GM18868 (cell line): ENCODE results near the gene PLCB4.
"Not testable (repeated sequence)": the region's sequence is repeated elsewhere in the genome, so short reads cannot be mapped to it uniquely, and the experiment has no call there.

ENCODE experiments used
- ATAC-seq: cut with Tn5 transposase; IDR thresholded peaks from one replicate; pipeline ENCODE4 v1.9.1; 2021; ENCODE audit warnings: mild to moderate bottlenecking, moderate library complexity; ENCODE audit not compliant: unreplicated experiment

The PLCB4 gene

DNA sequence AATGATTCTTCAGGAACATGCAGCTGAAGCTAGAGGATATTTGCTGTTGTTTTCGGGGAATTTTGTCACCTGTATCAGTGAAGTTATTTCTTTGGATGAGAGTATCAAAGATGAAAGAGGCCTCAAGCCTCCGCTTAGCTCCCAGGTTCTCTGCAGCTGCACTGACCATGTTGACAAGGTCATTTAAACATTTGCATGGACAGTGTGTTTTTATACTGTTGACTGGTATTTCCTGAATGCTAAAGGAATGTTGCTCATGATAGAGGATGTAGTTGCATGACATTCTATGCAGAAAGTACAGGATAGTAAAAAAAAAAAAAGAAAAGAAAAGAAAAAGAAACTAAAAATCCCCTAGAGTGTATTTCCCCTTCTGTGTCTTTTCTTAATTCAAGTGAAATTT is 279.9 kb downstream of the PLCB4 start:
- ATAC-seq, result no peak

- no peak for ATAC-seq
Measured at GRCh38 chr20:9349249-9349648, 280.4 kb downstream of the PLCB4 start.

DNA sequence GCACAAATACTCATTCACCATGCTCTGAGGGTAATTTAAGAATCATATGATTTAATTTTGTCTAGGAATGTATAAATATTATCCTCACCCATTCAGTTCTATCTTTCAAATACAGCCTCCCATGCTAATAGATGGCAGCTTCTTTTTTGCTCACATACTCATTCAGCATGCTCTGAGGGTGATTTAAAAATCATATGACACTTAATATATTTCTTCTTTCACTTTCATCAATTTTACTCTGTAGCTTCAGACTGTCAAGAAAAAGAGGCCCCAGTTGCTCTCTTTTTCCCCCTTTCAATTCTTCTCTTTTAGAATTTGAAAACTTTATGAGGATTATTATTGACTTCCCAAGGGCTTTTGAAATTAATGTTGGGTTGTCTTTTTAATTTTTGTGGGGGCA is 283.9 kb downstream of the PLCB4 start:
- no peak for ATAC-seq

DNA sequence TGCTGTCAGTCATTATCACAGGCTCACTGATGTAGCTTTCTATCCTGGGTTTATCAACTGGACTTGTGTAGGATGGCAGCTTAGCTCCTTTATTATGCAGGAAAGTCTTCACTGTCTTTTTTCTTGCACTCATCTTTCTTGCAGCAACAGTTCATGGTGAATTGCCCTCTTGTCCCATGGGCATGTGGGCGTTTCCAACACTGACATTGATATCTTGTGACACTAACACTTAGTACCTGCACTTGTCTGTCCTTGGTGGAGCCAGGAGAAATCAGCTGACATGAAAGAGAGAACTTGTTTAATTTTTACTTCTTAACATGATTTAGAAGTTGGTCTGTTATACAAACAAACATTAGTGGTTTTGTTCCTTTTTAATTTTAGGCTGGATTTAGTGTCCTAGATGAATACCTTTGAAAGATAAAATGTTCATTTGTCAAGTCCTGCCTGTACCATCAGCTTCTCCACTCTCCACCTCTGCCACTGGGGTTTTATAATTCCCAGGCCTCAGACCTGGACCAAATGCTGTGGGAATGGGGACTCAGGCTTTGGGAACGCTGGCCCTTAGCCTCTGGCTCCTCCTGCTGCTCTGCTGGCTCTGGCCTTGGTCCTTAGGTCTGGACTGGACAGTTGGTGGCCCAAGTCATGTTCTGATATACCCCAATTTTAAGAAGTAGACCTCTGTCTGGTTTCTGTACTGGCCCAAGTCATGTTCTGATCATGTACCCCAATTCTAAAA is 284.5 kb downstream of the PLCB4 start:
- ATAC-seq, result no peak

DNA sequence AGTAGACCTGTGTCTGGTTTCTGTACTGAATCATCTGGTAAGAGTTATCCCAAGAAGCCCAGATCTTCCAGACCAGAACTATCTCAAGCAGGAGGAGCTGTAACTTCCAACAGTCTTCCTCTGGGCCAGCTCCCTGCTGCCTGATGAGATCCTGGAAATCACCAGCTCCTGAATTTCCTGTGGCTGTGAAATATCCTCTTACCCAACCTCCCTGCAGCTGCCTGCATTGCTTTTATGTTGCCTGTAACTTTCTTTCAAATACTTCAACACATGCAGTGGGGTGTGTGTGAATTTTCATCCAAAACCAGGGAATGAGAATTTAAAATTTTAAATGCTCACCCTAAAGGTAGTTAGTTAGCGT is 285.0 kb downstream of the PLCB4 start:
- ATAC-seq, result no peak

- ATAC-seq, result no peak
Measured at GRCh38 chr20:9354579-9354978, 285.7 kb downstream of the PLCB4 start.

- ATAC-seq, result no peak
Measured at GRCh38 chr20:9358001-9358400, 289.1 kb downstream of the PLCB4 start.

DNA sequence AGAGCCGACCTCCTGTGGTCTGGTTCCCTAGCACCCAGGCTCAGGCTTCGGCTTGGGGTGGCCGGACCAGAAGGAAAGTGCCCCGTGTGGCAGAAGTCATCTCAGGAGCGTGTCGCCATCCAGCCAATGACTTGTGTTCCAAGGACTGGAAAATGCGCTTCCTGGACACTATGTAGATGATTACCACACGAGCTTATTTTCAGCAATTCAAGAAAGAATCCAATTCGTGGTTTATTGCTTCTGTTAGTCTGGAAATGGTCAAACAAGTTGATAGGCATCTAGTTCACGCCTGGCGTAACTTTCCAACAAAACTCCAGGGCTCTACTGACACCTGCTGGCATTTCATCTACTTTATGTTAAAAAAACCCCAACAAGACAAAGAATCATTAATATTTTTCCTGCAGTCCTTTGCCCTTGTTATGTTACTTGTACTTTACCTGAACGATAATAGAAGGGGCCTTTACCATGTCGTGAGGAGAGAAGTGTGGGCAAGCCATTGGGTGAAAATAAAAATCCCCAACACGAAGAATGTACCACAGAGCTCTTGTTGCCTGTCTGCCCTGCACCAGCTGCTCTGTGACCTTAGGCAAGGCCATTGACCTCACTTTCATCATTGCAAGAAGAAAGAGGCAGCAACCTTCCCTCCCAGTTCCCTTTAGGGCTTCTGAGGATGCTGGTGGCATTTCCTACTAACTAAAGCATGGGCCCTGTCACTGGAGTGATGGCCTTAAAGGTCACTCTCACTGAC is 290.8 kb downstream of the PLCB4 start:
- ATAC-seq, result no peak

GRCh38 chr20:9360431-9360830 is 291.5 kb downstream of the PLCB4 start:
- no peak for ATAC-seq

DNA sequence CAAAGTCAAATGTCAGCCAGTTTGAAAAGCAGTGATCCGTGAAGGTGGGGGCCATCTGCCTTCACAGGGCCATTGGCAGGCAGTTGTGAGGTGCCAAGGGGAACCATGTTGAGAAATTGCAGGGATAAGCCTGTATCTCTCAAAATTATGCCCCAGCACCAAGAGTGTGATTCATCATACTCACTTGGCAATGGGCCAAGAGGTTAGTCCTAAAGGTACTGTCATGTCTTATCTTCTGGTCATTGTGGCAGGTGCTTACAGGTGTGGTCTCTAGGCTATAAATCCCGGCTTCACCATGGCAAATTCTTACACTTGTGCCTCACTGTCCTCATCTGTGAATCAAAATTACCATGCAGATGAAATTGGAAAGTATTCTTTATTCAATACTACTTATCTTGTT is 294.8 kb downstream of the PLCB4 start:
- ATAC-seq, result no peak

DNA sequence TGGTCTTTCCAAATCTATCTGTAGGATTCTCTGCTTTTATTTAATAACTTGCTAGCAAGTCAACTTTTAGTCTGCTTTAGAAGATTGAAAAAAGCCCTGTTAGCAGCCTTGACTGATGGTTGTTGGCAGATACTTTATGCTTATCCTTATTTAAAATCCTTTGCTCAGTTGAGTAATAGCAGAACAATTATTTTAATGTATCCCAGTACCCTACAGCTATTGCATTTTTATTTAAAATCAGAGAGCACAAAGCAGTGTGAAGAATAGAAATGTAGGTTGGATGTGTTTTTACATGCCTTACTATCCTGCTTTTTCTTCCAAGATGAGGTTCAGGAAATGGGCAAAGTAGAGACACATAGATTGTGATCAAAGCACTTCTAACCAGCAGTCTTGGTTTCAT is 298.4 kb downstream of the PLCB4 start:
- no peak for ATAC-seq

GRCh38 chr20:9367746-9368145 is 298.9 kb downstream of the PLCB4 start:
- ATAC-seq, result no peak

- ATAC-seq, result no peak
Measured at GRCh38 chr20:9368893-9369292, 300.0 kb downstream of the PLCB4 start.

- ATAC-seq, result no peak
Measured at GRCh38 chr20:9369557-9369956, 300.7 kb downstream of the PLCB4 start.

DNA sequence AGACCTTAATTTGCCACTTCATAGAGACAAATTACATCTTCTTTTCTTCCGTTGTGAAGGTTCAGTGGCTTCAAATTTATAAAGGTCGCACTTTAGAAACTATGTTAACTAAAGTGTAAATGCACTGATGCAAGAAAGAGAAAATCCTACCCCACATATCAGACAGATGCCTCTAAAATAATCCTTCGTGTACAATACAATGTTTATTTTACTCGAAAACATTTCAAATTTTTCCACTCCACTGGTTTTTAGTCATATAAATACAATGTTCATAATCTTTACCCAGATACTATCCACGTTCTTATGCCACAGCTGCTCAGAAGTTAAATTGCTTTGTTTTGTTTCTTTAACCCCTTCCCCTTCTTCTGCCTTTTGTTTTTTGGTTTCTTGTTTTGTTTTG is 305.2 kb downstream of the PLCB4 start:
- ATAC-seq, result no peak

DNA sequence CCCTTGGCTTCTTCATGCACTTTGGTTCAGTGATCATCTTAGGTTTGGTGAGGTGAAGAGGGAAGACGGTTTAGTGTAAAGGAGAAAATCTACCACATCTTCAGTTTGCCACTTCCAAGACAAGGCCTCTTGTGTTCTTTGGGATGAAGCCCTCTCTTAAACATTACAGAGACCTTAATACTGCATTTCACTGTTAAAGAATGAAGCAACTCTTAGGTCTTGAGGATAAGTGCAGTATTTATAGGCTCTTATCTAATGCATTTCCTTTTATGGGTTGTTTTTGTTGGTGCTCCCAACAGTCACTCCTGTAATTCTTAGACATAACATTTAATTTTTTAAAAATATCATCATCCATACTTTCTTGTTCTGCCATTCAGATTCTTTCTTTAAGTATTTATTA is 305.6 kb downstream of the PLCB4 start:
- no peak for ATAC-seq

DNA sequence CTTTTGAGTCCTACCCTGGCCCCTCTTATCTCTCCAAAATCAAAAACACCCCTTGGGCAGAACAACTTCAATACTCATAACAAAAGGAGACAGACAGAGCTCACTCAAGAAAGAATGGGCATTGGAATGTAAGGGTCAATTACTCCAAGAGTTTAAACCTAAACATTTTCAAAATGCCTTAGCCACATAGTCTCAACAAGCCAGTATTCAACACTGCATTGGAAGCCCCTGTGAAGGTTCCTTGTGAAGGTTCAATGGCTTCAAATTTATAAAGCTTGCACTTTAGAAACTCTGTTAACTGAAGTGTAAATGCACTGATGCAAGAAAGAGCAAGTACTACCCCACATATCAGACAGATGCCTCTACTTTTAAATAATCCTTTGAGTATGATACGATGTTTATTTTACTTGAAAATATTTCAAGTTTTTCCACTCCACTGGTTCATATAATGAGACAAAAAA is 306.4 kb downstream of the PLCB4 start:
- no peak for ATAC-seq

DNA sequence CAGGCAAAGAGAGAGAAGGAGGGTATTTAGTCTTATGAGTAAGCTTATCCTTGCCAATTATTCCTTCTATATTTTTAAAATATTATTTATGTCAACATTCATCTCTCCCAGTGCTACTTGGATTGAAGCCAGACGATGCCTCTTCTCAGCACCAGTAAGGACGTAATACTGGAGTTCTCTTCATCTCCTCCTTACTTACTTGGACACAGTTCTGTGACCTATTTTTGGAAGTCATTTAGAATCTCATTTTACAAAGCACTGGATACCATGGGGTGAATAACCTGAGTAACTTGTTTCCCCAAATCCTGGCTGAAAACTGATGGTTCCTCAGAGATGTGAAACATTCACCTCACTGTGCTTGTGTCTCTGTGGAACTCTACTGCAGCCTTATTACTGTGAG is 308.1 kb downstream of the PLCB4 start:
- no peak for ATAC-seq

DNA sequence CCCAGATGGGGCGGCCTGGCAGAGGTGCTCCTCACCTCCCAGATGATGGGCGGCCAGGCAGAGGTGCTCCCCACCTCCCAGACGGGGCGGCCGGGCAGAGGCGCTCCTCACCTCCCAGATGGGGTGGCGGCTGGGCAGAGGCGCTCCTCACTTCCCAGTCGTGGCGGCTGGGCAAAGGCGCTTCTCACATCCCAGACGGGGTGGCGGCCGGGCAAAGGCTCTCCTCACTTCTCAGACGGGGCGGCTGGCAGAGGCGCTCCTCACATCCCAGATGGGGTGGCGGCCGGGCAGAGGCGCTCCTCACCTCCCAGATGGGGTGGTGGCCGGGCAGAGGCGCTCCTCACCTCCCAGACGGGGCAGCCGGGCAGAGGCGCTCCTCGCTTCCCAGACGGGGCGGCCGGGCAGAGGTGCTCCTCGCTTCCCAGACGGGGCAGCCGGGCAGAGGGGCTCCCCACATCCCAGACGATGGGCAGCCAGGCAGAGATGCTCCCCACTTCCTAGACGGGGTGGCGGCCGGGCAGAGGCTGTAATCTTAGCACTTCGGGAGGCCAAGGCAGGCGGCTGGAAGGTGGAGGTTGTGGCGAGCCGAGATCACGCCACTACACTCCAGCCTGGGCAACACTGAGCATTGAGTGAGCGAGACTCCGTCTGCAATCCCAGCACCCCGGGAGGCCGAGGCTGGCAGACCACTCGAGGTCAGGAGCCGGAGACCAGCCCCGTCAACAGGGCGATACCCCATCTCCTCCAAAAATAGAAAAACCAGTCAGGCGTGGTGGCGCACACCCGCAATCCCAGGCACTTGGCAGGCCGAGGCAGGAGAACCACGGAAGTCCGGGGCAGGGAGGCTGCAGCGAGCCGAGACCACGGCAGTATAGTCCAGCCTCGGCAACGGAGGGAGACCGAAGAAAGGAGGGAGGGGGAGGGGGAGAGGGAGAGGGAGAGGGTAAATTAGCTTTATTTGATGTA is 316.7 kb downstream of the PLCB4 start:
- not testable (repeated sequence) for ATAC-seq

DNA sequence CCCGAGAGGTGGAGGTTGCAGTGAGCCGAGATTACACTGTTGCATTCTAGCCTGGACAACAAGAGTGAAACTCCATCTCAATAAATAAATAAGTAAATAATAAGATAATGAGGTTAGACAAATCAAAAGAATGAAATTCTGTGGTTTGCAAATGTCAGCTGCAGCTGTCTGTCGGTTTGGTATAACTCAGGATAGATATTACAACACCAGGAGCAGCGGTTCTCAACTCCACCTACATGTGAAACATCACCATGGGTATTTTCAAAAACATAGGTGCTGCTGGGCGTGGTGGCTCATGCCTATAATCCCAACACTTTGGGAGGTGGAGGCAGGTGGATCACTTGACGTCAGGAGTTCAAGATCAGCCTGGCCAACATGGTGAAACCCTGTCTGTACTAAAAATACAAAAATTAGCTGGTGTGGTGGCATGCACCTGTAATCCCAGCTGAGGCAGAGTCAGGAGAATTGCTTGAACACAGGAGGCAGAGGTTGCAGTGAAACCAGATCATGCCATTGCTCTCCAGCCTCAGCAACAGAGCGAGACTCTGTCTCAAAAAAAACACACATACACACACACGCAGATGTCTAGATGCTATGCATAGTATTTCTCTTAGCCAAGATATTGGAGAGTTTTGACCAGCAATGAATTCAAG is 319.4 kb downstream of the PLCB4 start:
- no peak for ATAC-seq

GRCh38 chr20:9388813-9389161 is 319.9 kb downstream of the PLCB4 start:
- ATAC-seq, result no peak
